HepG2 (cell line): Measurements from ENCODE around the gene ARID5B. TPM values are rescaled to one million over a fixed set of nuclear protein-coding genes. Genes with fewer than 3 reads are reported as not detected.
A peak's percentile ranks its signal among the peaks of the same experiment; 100 is the strongest.

Source experiments
- ATAC-seq: fragments of 200-7000 bp; cut with Tn5 transposase; 3 replicates; pipeline ENCODE4 v1.9.1; 2020; ENCODE audit warnings: mild to moderate bottlenecking, moderate library complexity
- BruUV-seq: library from RNA; stranded (reverse); fragments of 400-500 nt; replicated peaks from 2 replicates; lab custom pipeline; 2021; lab: Mats Ljungman, UMichigan
- CTCF ChIA-PET: fragments of 300-600 bp; formaldehyde crosslinking; extraction: SDS; loops from one replicate; lab custom pipeline; 2021; ENCODE audit warnings: low total read pairs, inconsistent platforms, low intra/inter-chr PET ratio; lab: Yijun Ruan, JAX
- POLR2A ChIA-PET: fragments of 350-600 bp; sonication (Branson Sonifier 250); formaldehyde crosslinking; loops from one replicate; lab custom pipeline; 2020; ENCODE audit warnings: antibody characterized with exemption, inconsistent platforms; lab: Yijun Ruan, JAX
- DNase-seq: peaks from one replicate; pipeline ENCODE4 v3.0.0-alpha.2; 2015; ENCODE audit warnings: low spot score
- FAIRE-seq: peaks from 3 replicates; lab custom pipeline; 2011; peaks lifted over from hg19 to GRCh38; lab: Jason Lieb, UNC
- H2AFZ ChIP-seq: one replicate; pipeline ENCODE4 v1.6.1; 2011; ENCODE audit warnings: low read length, inconsistent platforms
- H3K27ac ChIP-seq: fragments of 300-600 bp; 3 replicates; pipeline ENCODE4 v1.8.0; 2011; ENCODE audit warnings: mixed run types, mild to moderate bottlenecking, mixed read lengths, low read length, inconsistent platforms; ENCODE audit not compliant: insufficient read depth; ENCODE audit errors: extremely low read length
- H3K27me3 ChIP-seq, 2 experiments: fragments of 200-600 bp in 1 of 2; 2 replicates in 1 of 2; 3 replicates in 1 of 2; pipeline versions ENCODE4 v1.6.0 to v1.8.0; 2011; ENCODE audit warnings: low read length in 2 of 2, mild to moderate bottlenecking in 2 of 2, moderate library complexity in 2 of 2, inconsistent platforms in 1 of 2; ENCODE audit not compliant: insufficient read depth in 2 of 2, control insufficient read depth in 1 of 2
- H3K36me3 ChIP-seq, 2 experiments: fragments of 200-600 bp in 1 of 2; replicated peaks in 1 of 2; 2 replicates in 1 of 2; 3 replicates in 1 of 2; pipeline versions ENCODE4 v1.5.1 to v1.8.0; 2011; ENCODE audit warnings: low read length in 2 of 2, inconsistent platforms in 1 of 2; ENCODE audit not compliant: insufficient read depth in 2 of 2, control insufficient read depth in 1 of 2
- H3K4me1 ChIP-seq: 2 replicates; pipeline ENCODE4 v1.5.1; 2012; ENCODE audit warnings: low read length, inconsistent platforms; ENCODE audit not compliant: insufficient read depth
- H3K4me2 ChIP-seq: 2 replicates; pipeline ENCODE4 v1.6.0; 2011; ENCODE audit warnings: low read depth, low read length, inconsistent platforms
- H3K4me3 ChIP-seq, 3 experiments: fragments of 200-600 bp in 1 of 3; sonication (generic), shearing (Covaris generic) in 1 of 3; replicated peaks in 1 of 3; 2 replicates each; pipeline ENCODE4 v1.5.1; 2011 to 2016; ENCODE audit warnings: low read length in 3 of 3, inconsistent platforms in 2 of 3, low read depth in 2 of 3, mild to moderate bottlenecking in 2 of 3, control low read depth in 1 of 3, mixed read lengths in 1 of 3; ENCODE audit not compliant: insufficient read depth in 1 of 3
- H3K79me2 ChIP-seq: one replicate; pipeline ENCODE4 v1.6.1; 2011; ENCODE audit warnings: low read length, inconsistent platforms; ENCODE audit not compliant: insufficient read depth
- H3K9ac ChIP-seq: 2 replicates; pipeline ENCODE4 v1.6.0; 2011; ENCODE audit warnings: mild to moderate bottlenecking, low read depth, low read length, inconsistent platforms; ENCODE audit not compliant: insufficient read depth
- H3K9me3 ChIP-seq: 2 replicates; pipeline ENCODE4 v1.5.1; 2012; ENCODE audit warnings: mild to moderate bottlenecking, low read length
- H4K20me1 ChIP-seq: 2 replicates; pipeline ENCODE4 v1.6.0; 2011; ENCODE audit warnings: inconsistent platforms, mild to moderate bottlenecking, low read length, moderate library complexity; ENCODE audit not compliant: insufficient read depth
- ARNT ChIP-seq: fragments of 450-650 bp; IDR thresholded peaks from 2 replicates; pipeline ENCODE4 v1.6.1; 2017
- FLYWCH1 ChIP-seq: sonication (generic); formaldehyde crosslinking; IDR thresholded peaks from 2 replicates; pipeline ENCODE4 v1.8.1; 2023; ENCODE audit warnings: mild to moderate bottlenecking, missing genetic modification reagents
- FOXP1 ChIP-seq, 2 experiments: fragments of 450-650 bp in 1 of 2; IDR thresholded peaks; 2 replicates each; pipeline ENCODE4 v1.6.1; 2017 to 2018; ENCODE audit warnings: antibody characterized with exemption in 1 of 2
- KDM5B ChIP-seq: sonication (generic); formaldehyde crosslinking; IDR thresholded peaks from 2 replicates; pipeline ENCODE4 v1.4.0; 2020; ENCODE audit warnings: missing genetic modification reagents, mild to moderate bottlenecking, borderline replicate concordance
- PHB2 ChIP-seq: fragments of 450-650 bp; IDR thresholded peaks from 2 replicates; pipeline ENCODE4 v1.6.1; 2018; ENCODE audit not compliant: partially characterized antibody
- RXRA ChIP-seq: sonication (generic); formaldehyde crosslinking; IDR thresholded peaks from 2 replicates; pipeline ENCODE4 v1.5.1; 2020; ENCODE audit warnings: missing genetic modification reagents
- TBX3 ChIP-seq: fragments of 450-650 bp; IDR thresholded peaks from 2 replicates; pipeline ENCODE4 v1.6.1; 2017; ENCODE audit warnings: antibody characterized with exemption, mild to moderate bottlenecking, inconsistent platforms, borderline replicate concordance
- TEAD3 ChIP-seq: optimal IDR thresholded peaks from 2 replicates; pipeline ENCODE3; 2016; ENCODE audit warnings: borderline replicate concordance
- U2AF1 ChIP-seq: fragments of 200-400 bp; formaldehyde crosslinking; optimal IDR thresholded peaks from 2 replicates; pipeline ENCODE3; 2017; ENCODE audit warnings: mild to moderate bottlenecking, low read depth, low read length
- ZNF10 ChIP-seq: sonication (generic); formaldehyde crosslinking; IDR thresholded peaks from 2 replicates; pipeline ENCODE4 v1.4.0; 2020; ENCODE audit warnings: mild to moderate bottlenecking, low read depth, missing genetic modification reagents, borderline replicate concordance
- ZNF207 ChIP-seq: fragments of 450-650 bp; IDR thresholded peaks from 2 replicates; pipeline ENCODE4 v1.6.1; 2016; ENCODE audit warnings: antibody characterized with exemption, borderline replicate concordance
- ZNF224 ChIP-seq: sonication (generic); formaldehyde crosslinking; IDR thresholded peaks from 2 replicates; pipeline ENCODE4 v1.5.0; 2020; ENCODE audit warnings: mild to moderate bottlenecking, missing genetic modification reagents
- ZNF614 ChIP-seq: IDR thresholded peaks from 2 replicates; pipeline ENCODE4 v1.6.1; 2018; ENCODE audit warnings: missing biosample characterization, missing genetic modification reagents, inconsistent platforms, borderline replicate concordance
- ZNF720 ChIP-seq: sonication (generic); formaldehyde crosslinking; IDR thresholded peaks from 2 replicates; pipeline ENCODE4 v1.4.0; 2020; ENCODE audit warnings: missing genetic modification reagents
- ZNF780A ChIP-seq: sonication (generic); formaldehyde crosslinking; IDR thresholded peaks from 2 replicates; pipeline ENCODE4 v1.8.0; 2022; ENCODE audit warnings: mild to moderate bottlenecking, missing genetic modification reagents, moderate library complexity
- ZSCAN21 ChIP-seq: sonication (generic); formaldehyde crosslinking; IDR thresholded peaks from 2 replicates; pipeline ENCODE4 v1.8.0; 2022; ENCODE audit warnings: mild to moderate bottlenecking, missing genetic modification reagents, moderate library complexity, borderline replicate concordance
- WGBS: methylation state at CpG from one replicate; pipeline ENCODE4 v1.1.6; 2017; ENCODE audit warnings: low lambda C conversion rate; 5-methylcytosine and 5-hydroxymethylcytosine counted together
- in situ Hi-C: cut with HindIII; loops from 2 replicates; pipeline ENCODE4 v1.10.0; 2017; ENCODE audit warnings: low pct_unique_long_range_greater_than_20kb; ENCODE audit not compliant: extremely low pct_ligation_motif_present
- intact Hi-C: fragments of 100-400 bp; cut with micrococcal nuclease; formaldehyde crosslinking; loops from one replicate; pipeline ENCODE4 v1.10.0; 2022; ENCODE audit not compliant: unreplicated experiment
- polyA plus RNA-seq, 8 experiments: library from polyadenylated mRNA; depleted of rRNA in 3 of 8; stranded (reverse) in 7 of 8; unstranded in 1 of 8; fragments of >200 nt; fragmentation: Illumina TruSeq in 4 of 8; extraction: Trizol in 4 of 8; gene quantifications; 2 replicates each; pipeline versions ENCODE4 v1.2.1 to v1.2.3, GENCODE V29; 2011 to 2016; ENCODE audit warnings: low read depth in 4 of 8, missing spikeins in 1 of 8, mixed read lengths in 1 of 8; ENCODE audit not compliant: insufficient read depth in 1 of 8
- total RNA-seq, 5 experiments: library from RNA; depleted of rRNA; stranded (reverse); fragments of >200 nt; fragmentation: Illumina TruSeq; extraction: Trizol; gene quantifications; 2 replicates each; pipeline ENCODE4 v1.2.3, GENCODE V29; 2016; ENCODE audit warnings: low read depth in 1 of 5
- TF ChIP-seq, protein P1 (sequence below): sonication (generic); formaldehyde crosslinking; IDR thresholded peaks from 2 replicates; pipeline ENCODE4 v1.8.0; 2022; ENCODE audit warnings: missing genetic modification reagents, mild to moderate bottlenecking, inconsistent platforms, borderline replicate concordance

Gene ARID5B
- total and polyA plus RNA-seq, 2 of the 13 experiments (the other 11 are each of a cell fraction or from before 2014, with no cell fraction given) = 6.2 to 21.1 TPM

DNA sequence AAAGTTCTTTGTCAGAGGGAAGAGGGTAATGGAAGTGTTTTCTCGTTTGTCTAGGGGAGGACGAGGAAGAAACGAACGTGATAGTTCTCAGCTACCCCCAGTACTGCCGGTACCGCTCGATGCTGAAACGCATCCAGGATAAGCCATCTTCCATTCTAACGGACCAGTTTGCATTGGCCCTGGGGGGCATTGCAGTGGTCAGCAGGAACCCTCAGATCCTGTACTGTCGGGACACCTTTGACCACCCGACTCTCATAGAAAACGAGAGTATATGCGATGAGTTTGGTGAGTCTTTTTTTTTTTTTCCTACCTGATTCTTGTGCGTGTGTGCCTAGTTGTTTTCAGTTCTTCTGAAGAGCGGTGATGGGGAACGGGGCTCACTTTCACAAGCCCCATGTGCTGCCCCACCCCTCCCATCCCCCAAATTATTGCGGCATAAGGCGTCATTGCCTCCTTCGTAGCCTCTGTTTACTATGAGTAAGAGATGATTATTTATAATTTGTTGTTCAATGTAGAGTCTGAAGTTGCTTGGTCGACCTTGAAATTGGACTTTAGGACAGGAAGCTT is 98.6 kb downstream of the ARID5B start:
- Histone ChIP-seq H3K9me3 (no peaks in the 10 kb centered on the region), H2AFZ (no peak overlapping the region), H4K20me1 (no peaks in the 10 kb centered on the region), H3K27ac (no peak overlapping the region), H3K4me1 (peaks cover 35% of the 10 kb centered on the region), H3K4me2 (no peak overlapping the region), H3K4me3 (no peak overlapping the region), H3K27me3 (no peaks in the 10 kb centered on the region), H3K36me3 (peaks cover 9 to 21% of the 10 kb centered on the region in 2 experiments), H3K9ac (no peak overlapping the region), H3K79me2 (no peaks in the 10 kb centered on the region)
- in situ Hi-C loops (no loop called here), intact Hi-C loops (no loop called here)
- WGBS = 94% methylated on average over 20 of the region's 20 CpGs
- FAIRE-seq (no peak), ATAC-seq (no peak), DNase-seq (no peak)
- CTCF ChIA-PET = no interaction called here
- POLR2A ChIA-PET = no interaction called here
- TF ChIP-seq ZSCAN21 (no peak), KDM5B (no peak), TBX3 (no peak), ZNF10 (CRISPR knock-in tag) (no peak), PHB2 (no peak), FLYWCH1 (no peak), FOXP1 (IDR thresholded peaks at IDR 0.05) (no peak), FOXP1 (CRISPR knock-in tag; IDR thresholded peaks at IDR 0.05) (0 out of 2 replicates have a peak, but pooled peaks have one; percentile 9)
- BruUV-seq = no TSS peak

DNA sequence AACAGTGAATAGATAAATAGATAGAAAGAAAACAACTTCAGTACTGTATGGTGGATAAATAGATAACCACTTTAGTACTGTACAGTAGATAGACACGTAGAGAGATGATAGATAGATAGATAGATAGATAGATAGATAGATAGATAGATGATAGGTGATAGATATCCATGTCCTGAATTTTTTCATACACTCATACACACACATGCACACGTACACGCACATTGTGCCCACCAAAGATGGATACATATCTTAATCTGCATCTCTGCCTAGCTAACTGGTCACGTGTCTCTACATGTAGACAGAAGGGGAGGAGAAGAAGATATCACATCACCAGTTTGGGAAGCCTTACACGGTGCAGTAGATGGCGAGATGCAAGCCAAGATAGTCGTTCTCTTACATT is 99.2 kb downstream of the ARID5B start:
- in situ Hi-C loops (no loop called here), intact Hi-C loops (no loop called here)
- H3K9me3 ChIP-seq = no peaks in the 10 kb centered on the region
- no peaks in the 10 kb centered on the region for H3K27me3 ChIP-seq
- TF ChIP-seq ZNF720 (CRISPR knock-in tag) (no peak), ZNF614 (CRISPR knock-in tag) (no peak), RXRA (CRISPR knock-in tag) (no peak), TEAD3 (CRISPR knock-in tag) (no peak), ZNF780A (CRISPR knock-in tag) (no peak), ZNF224 (CRISPR knock-in tag) (no peak), U2AF1 (no peak), ZNF207 (no peak), ARNT (no peak)
- TF ChIP-seq, protein P1, sequence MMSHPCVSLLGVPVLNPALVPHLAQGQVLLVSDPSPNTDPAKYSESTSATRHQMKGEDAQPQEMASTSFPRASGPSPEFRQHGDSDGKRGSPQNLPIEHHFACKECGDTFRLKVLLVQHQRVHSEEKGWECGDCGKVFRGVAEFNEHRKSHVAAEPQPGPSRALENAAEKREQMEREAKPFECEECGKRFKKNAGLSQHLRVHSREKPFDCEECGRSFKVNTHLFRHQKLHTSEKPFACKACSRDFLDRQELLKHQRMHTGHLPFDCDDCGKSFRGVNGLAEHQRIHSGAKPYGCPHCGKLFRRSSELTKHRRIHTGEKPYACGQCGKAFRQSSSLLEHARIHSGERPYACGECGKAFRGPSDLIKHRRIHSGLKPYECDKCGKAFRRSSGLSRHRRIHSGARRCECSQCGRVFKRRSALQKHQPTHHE (CRISPR knock-in tag) = no peak
- H4K20me1 ChIP-seq = no peaks in the 10 kb centered on the region
- POLR2A ChIA-PET = no interaction called here
- no peak overlapping the region for H3K4me2 ChIP-seq
- no peaks in the 10 kb centered on the region for H3K79me2 ChIP-seq
- DNase-seq (no peak), FAIRE-seq (no peak), ATAC-seq (no peak)
- no peak overlapping the region for H3K9ac ChIP-seq
- H3K4me3 ChIP-seq = no peak overlapping the region
- no TSS peak for BruUV-seq
- H3K27ac ChIP-seq = no peak overlapping the region
- WGBS = 96% methylated on average over 7 of the region's 7 CpGs
- peaks cover 35% of the 10 kb centered on the region for H3K4me1 ChIP-seq
- CTCF ChIA-PET = no interaction called here
- H3K36me3 ChIP-seq = peaks cover 9 to 21% of the 10 kb centered on the region in 2 experiments
- no peak overlapping the region for H2AFZ ChIP-seq
